ENCODE results near the gene PDS5A. TPM values are rescaled to one million over a fixed set of nuclear protein-coding genes. Genes with fewer than 3 reads are reported as not detected.

Gene PDS5A
- total and polyA plus RNA-seq, 2 of the 13 experiments (the other 11 are each of a cell fraction or from before 2014, with no cell fraction given): 31.8 to 57.0 TPM

- H3K27me3 ChIP-seq (ENCODE audit: control insufficient read depth in 1 of 2, insufficient read depth in 2 of 2, low read length in 2 of 2): no peaks in the 10 kb centered on the region
- intact Hi-C loops (cut with micrococcal nuclease; ENCODE audit: unreplicated experiment): no loop called here
- no peak for FAIRE-seq
- H3K79me2 ChIP-seq (ENCODE audit: insufficient read depth, low read length): no peaks in the 10 kb centered on the region
- no peak overlapping the region for H3K9ac ChIP-seq (ENCODE audit: insufficient read depth, low read depth, low read length)
- no peak for ATAC-seq
- no peaks in the 10 kb centered on the region for H3K9me3 ChIP-seq (ENCODE audit: low read length)
- no peak for DNase-seq (ENCODE audit: low spot score)
- TF ChIP-seq HIVEP1 (CRISPR knock-in tag; IDR thresholded peaks at IDR 0.05): no peak
- TF ChIP-seq PHF5A (CRISPR knock-in tag; IDR thresholded peaks at IDR 0.05; ENCODE audit: low read depth, unreplicated experiment): no peak
- TF ChIP-seq ZNF20 (CRISPR knock-in tag; IDR thresholded peaks at IDR 0.05): no peak
- TF ChIP-seq ZNF687 (CRISPR knock-in tag; IDR thresholded peaks at IDR 0.05): no peak
- 97% methylated on average over 12 of the region's 12 CpGs for WGBS (ENCODE audit: low lambda C conversion rate)
- H2AFZ ChIP-seq (ENCODE audit: low read length): no peak overlapping the region
- H4K20me1 ChIP-seq (ENCODE audit: insufficient read depth, low read length): no peaks in the 10 kb centered on the region
- no peak overlapping the region; the same call in 1 of the 2 replicates for H3K4me2 ChIP-seq (ENCODE audit: low read depth, low read length)
- ChIA-PET POLR2A (interaction anchor here (0.7 to 0.9 kb wide), 2 partner anchors 149 to 319 kb away, joined by 3 to 4 read pairs; partner anchors contain the start of genes UBE2K and UGDH), CTCF (ENCODE audit: low intra/inter-chr PET ratio, low total read pairs) (no interaction called here)
- peaks cover 5 to 35% of the 10 kb centered on the region in 2 experiments; a peak in 4 of 5 replicates for H3K36me3 ChIP-seq (replicated peaks in 1 of 2; ENCODE audit: control insufficient read depth in 1 of 2, insufficient read depth in 2 of 2, low read length in 2 of 2)
- H3K4me1 ChIP-seq (ENCODE audit: insufficient read depth, low read length): peaks cover 30% of the 10 kb centered on the region
- no TSS peak for BruUV-seq (replicated peaks)
- in situ Hi-C loops (cut with HindIII; ENCODE audit: extremely low pct_ligation_motif_present, low pct_unique_long_range_greater_than_20kb): no loop called here
- H3K27ac ChIP-seq (ENCODE audit: extremely low read length, insufficient read depth, low read length): peak overlapping the region; percentile 11
- no peak overlapping the region for H3K4me3 ChIP-seq (replicated peaks in 1 of 3; ENCODE audit: insufficient read depth in 1 of 3, low read depth in 2 of 3, low read length in 3 of 3)
Observed at GRCh38 chr4:39846120-39846519, 131.6 kb downstream of the PDS5A start.

GRCh38 chr4:39841894-39842293, 135.8 kb downstream of the PDS5A start:
- ChIA-PET POLR2A (no interaction called here), CTCF (ENCODE audit: low intra/inter-chr PET ratio, low total read pairs) (no interaction called here)
- Histone ChIP-seq H3K79me2 (ENCODE audit: insufficient read depth, low read length) (no peaks in the 10 kb centered on the region), H3K4me2 (ENCODE audit: low read depth, low read length) (no peak overlapping the region), H3K4me1 (ENCODE audit: insufficient read depth, low read length) (peaks cover 22% of the 10 kb centered on the region), H3K27ac (ENCODE audit: extremely low read length, insufficient read depth, low read length) (no peak overlapping the region), H3K27me3 (ENCODE audit: control insufficient read depth in 1 of 2, insufficient read depth in 2 of 2, low read length in 2 of 2) (no peaks in the 10 kb centered on the region), H3K36me3 (replicated peaks in 1 of 2; ENCODE audit: control insufficient read depth in 1 of 2, insufficient read depth in 2 of 2, low read length in 2 of 2) (peaks cover 17 to 52% of the 10 kb centered on the region in 2 experiments; a peak in 4 of 5 replicates), H3K4me3 (replicated peaks in 1 of 3; ENCODE audit: insufficient read depth in 1 of 3, low read depth in 2 of 3, low read length in 3 of 3) (no peak overlapping the region), H2AFZ (ENCODE audit: low read length) (no peak overlapping the region), H3K9ac (ENCODE audit: insufficient read depth, low read depth, low read length) (no peak overlapping the region), H3K9me3 (ENCODE audit: low read length) (no peaks in the 10 kb centered on the region), H4K20me1 (ENCODE audit: insufficient read depth, low read length) (no peaks in the 10 kb centered on the region)
- in situ Hi-C loops (cut with HindIII; ENCODE audit: extremely low pct_ligation_motif_present, low pct_unique_long_range_greater_than_20kb): no loop called here
- TF ChIP-seq NFIC (IDR thresholded peaks at IDR 0.05; ENCODE audit: low read length): no peak
- no peak for TF ChIP-seq KAT7 (CRISPR knock-in tag; IDR thresholded peaks at IDR 0.05; ENCODE audit: borderline replicate concordance)
- TF ChIP-seq SOX13 (IDR thresholded peaks at IDR 0.05): no peak
- TF ChIP-seq SOX13 (CRISPR knock-in tag; conservative IDR thresholded peaks at IDR 0.05 in 1 of 2, IDR thresholded peaks at IDR 0.05 in 1 of 2): peak in 1 of 2 experiments; percentile 57; a peak in 1 of 4 replicates
- TF ChIP-seq ZNF652 (CRISPR knock-in tag; IDR thresholded peaks at IDR 0.05; ENCODE audit: borderline replicate concordance, low read depth): peak; percentile 58; the same call in 1 of the 2 replicates
- TF ChIP-seq HNF4A (CRISPR knock-in tag; IDR thresholded peaks at IDR 0.05): 0 out of 2 replicates have a peak, but pooled peaks have one; percentile 13
- intact Hi-C loops (cut with micrococcal nuclease; ENCODE audit: unreplicated experiment): no loop called here
- FAIRE-seq: no peak
- 71% methylated on average over 3 of the region's 3 CpGs for WGBS (ENCODE audit: low lambda C conversion rate)
- DNase-seq (ENCODE audit: low spot score): peak; percentile 5
- BruUV-seq (replicated peaks): no TSS peak
- peak; percentile 62 for ATAC-seq

Data from HepG2 (cell line).